Brain microvascular endothelial cell (primary cell): ENCODE data around the gene TMEM254.
A peak's percentile ranks its signal among the peaks of the same experiment; 100 is the strongest.

ENCODE experiments used
- DNase-seq: peaks from one replicate; pipeline ENCODE4 v3.0.0-alpha.2; 2020
- H3K27ac ChIP-seq: fragments of 250-450 bp; sonication (Bioruptor Pico); 2 replicates; pipeline ENCODE4 v1.5.1; 2020; ENCODE audit warnings: mild to moderate bottlenecking, moderate library complexity
- H3K27me3 ChIP-seq: fragments of 250-450 bp; sonication (Bioruptor Pico); replicated peaks from 2 replicates; pipeline ENCODE4 v1.5.1; 2020; ENCODE audit warnings: mild to moderate bottlenecking
- H3K36me3 ChIP-seq: fragments of 250-450 bp; sonication (Bioruptor Pico); replicated peaks from 2 replicates; pipeline ENCODE4 v1.5.1; 2020; ENCODE audit warnings: mild to moderate bottlenecking
- H3K4me3 ChIP-seq: 2 replicates; pipeline ENCODE4 v1.5.1; 2011; ENCODE audit warnings: low read depth, mild to moderate bottlenecking, control low read depth, low read length, moderate library complexity
- CTCF ChIP-seq: IDR thresholded peaks from 2 replicates; pipeline ENCODE4 v1.5.1; 2011; ENCODE audit warnings: low read depth, mild to moderate bottlenecking, moderate library complexity, low read length, control low read depth, inconsistent platforms; ENCODE audit errors: missing control alignments
- in situ Hi-C: cut with HindIII; loops from 2 replicates; pipeline ENCODE4 v1.10.0; 2017; ENCODE audit warnings: low sequenced_read_pairs, low pct_ligation_motif_present

TMEM254 gene

DNA sequence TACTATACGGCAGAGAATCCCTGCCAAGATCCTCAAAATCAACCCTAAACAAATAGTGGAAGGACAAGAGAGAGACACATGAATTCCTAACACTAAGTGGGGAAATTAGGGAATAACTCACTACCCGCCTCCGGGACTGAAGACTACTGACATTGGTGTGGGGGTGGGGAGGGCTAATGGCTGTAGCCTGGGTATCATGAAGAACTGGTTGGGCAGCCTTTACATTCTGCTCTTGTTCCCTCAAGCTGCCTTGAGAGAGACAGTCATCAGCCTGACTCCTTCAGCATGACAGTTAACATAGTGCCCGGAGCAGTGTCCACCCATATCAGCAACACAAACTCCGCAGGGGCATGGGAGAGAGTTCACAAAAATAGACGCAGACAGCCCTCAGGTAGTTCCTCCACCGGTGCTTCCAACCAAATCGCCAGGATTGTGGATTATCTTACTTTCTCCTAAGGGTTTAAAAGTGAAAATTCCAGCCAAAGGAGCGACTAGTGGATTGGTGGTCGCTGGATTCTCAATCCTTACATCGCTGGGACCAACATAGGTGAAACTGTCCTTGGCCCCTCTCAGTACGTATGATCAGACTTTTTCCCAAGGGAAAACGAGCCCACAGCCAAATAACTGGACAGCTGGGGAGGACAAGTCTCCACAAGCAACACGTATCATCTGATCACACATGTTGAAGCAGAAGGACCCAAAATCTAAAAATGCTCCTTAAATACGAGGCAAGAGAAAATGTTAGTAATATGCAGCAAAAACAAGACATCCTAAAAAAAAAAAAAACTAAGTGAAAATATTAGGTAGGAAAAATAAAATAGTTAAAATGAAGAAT, 22.6 kb downstream of the TMEM254 start:
- in situ Hi-C loops, result no loop called here
- Histone ChIP-seq H3K4me3 (no peak overlapping the region), H3K27me3 (no peaks in the 10 kb centered on the region), H3K36me3 (no peaks in the 10 kb centered on the region), H3K27ac (no peak overlapping the region)
- TF ChIP-seq CTCF, result no peak
- no peak for DNase-seq

- TF ChIP-seq CTCF, result no peak
- in situ Hi-C loops, result no loop called here
- peak; percentile 74 for DNase-seq
- H3K27me3 ChIP-seq, result no peaks in the 10 kb centered on the region
- peak overlapping the region; percentile 9 for H3K27ac ChIP-seq
- no peaks in the 10 kb centered on the region for H3K36me3 ChIP-seq
- no peak overlapping the region for H3K4me3 ChIP-seq
Observed at GRCh38 chr10:80104066-80104926, 25.8 kb downstream of the TMEM254 start.

GRCh38 chr10:80108576-80109239, 30.2 kb downstream of the TMEM254 start:
- in situ Hi-C loops, result no loop called here
- Histone ChIP-seq H3K27ac (no peak overlapping the region), H3K4me3 (no peak overlapping the region), H3K36me3 (no peaks in the 10 kb centered on the region), H3K27me3 (no peaks in the 10 kb centered on the region)
- DNase-seq, result no peak
- TF ChIP-seq CTCF, result no peak

DNA sequence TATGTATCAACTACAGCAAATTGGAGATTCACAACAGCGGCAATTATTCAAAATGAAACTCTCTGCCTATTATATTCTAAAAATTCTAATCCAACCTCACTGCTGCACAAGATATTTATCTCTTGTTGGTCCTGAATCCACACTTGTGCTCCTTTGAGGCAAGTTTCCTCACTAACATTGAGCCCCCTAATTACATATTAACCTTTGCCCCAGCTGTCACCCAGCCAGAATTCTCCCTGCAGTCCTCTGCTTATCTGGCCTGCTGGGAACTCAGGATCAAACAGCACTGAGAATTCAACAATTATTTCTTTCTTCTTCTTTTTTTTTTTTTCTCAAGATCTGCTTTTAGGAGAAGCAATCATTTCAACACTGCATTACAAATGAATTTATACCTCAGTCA, 32.5 kb downstream of the TMEM254 start:
- in situ Hi-C loops, result no loop called here

GRCh38 chr10:80118669-80119068, 40.2 kb downstream of the TMEM254 start:
- H3K27me3 ChIP-seq, result no peaks in the 10 kb centered on the region
- H3K4me3 ChIP-seq, result no peak overlapping the region
- no peak for TF ChIP-seq CTCF
- in situ Hi-C loops, result no loop called here
- H3K27ac ChIP-seq, result no peak overlapping the region
- no peaks in the 10 kb centered on the region for H3K36me3 ChIP-seq
- no peak for DNase-seq

More for the DNA sequence above, 32.5 kb downstream of the TMEM254 start:
- no peak overlapping the region for H3K27ac ChIP-seq
- H3K27me3 ChIP-seq, result no peaks in the 10 kb centered on the region
- H3K4me3 ChIP-seq, result no peak overlapping the region
- no peaks in the 10 kb centered on the region for H3K36me3 ChIP-seq
- no peak for TF ChIP-seq CTCF
- DNase-seq, result no peak
